ENCODE results near the gene NXPH1. TPM values are rescaled to one million over a fixed set of nuclear protein-coding genes. Genes with fewer than 3 reads are reported as not detected.

NXPH1 gene
- polyA plus RNA-seq, 1 of the 3 experiments (the other 2 are of a cell fraction) = not detected

DNA sequence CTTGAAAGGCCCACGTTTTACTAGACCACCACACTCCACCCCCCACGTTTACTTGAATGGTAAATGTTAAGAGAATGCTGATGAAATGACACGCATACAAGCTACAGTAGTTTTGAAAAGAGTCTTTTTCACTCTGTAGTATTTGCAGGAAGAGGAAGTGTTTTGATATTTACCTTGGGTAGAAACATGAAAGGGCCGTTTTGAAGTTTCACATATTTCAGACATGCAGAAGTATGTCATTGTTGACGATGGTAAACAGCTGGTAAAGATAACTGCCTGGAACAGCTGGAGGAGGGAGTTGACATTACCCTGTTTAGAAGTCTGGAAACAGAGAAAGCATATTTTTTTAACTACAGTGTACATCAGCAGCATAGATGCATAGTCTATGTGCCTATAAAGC is 160.7 kb downstream of the NXPH1 start:
- no peaks in the 10 kb centered on the region for H3K27me3 ChIP-seq (ENCODE audit: insufficient read depth)
- no peak overlapping the region for H2AFZ ChIP-seq (ENCODE audit: low read depth)
- ChIA-PET POLR2A (no interaction called here), CTCF (no interaction called here)
- no peaks in the 10 kb centered on the region for H3K79me2 ChIP-seq (ENCODE audit: insufficient read depth)
- no peak overlapping the region for H3K27ac ChIP-seq (ENCODE audit: low read depth in 2 of 2, low read length in 1 of 2)
- H4K20me1 ChIP-seq (ENCODE audit: insufficient read depth) = no peaks in the 10 kb centered on the region
- no peaks in the 10 kb centered on the region for H3K9me3 ChIP-seq
- 15% methylated on average over 5 of the region's 5 CpGs for WGBS (ENCODE audit: low lambda C conversion rate)
- H3K4me2 ChIP-seq = no peak overlapping the region
- TF ChIP-seq MXI1 (IDR thresholded peaks at IDR 0.05; ENCODE audit: low read depth, low read length) = no peak
- no peak for TF ChIP-seq JUND (IDR thresholded peaks at IDR 0.05)
- TF ChIP-seq, protein P1, sequence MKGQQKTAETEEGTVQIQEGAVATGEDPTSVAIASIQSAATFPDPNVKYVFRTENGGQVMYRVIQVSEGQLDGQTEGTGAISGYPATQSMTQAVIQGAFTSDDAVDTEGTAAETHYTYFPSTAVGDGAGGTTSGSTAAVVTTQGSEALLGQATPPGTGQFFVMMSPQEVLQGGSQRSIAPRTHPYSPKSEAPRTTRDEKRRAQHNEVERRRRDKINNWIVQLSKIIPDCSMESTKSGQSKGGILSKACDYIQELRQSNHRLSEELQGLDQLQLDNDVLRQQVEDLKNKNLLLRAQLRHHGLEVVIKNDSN (IDR thresholded peaks at IDR 0.05; ENCODE audit: borderline replicate concordance, low read depth) = no peak
- TF ChIP-seq TAF1 (IDR thresholded peaks at IDR 0.05; ENCODE audit: borderline replicate concordance, low read depth, low read length) = no peak
- no peak for TF ChIP-seq EP300 (IDR thresholded peaks at IDR 0.05; ENCODE audit: borderline replicate concordance in 1 of 2, low read depth in 1 of 2, low read length in 1 of 2)
- no peak overlapping the region for H3K9ac ChIP-seq
- no peaks in the 10 kb centered on the region for H3K9me2 ChIP-seq
- no peaks in the 10 kb centered on the region for H3F3A ChIP-seq (replicated peaks; ENCODE audit: insufficient read depth)
- DNase-seq = no peak
- no peaks in the 10 kb centered on the region for H3K4me1 ChIP-seq (ENCODE audit: control insufficient read depth in 1 of 2, insufficient read depth in 2 of 2, low read depth in 1 of 2, low read length in 1 of 2)
- H3K4me3 ChIP-seq (ENCODE audit: low read depth in 2 of 2, low read length in 1 of 2) = no peak overlapping the region
- H3K36me3 ChIP-seq (replicated peaks in 1 of 2; ENCODE audit: control insufficient read depth in 1 of 2, insufficient read depth in 2 of 2, low read length in 1 of 2) = no peaks in the 10 kb centered on the region

DNA sequence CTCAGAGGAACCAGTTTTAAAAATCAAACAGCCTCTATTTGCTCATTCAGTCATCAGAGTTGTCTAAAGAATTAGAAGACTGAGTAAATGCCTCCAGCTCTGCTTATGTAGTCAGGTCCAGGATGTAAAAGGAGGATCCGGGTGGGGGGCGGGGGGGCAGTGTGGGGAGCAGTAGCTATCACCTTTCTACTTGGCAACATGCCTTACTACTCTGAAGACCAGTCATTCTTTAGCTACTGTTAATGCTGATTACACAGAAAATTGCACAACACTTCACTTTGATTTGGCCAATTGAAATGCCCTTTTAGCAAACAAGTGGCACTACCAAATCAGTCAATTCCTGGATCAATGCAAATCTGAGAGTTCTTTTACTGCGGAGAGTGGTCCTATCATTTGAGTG is 164.2 kb downstream of the NXPH1 start:
- no peaks in the 10 kb centered on the region for H3K27me3 ChIP-seq (ENCODE audit: insufficient read depth)
- POLR2A ChIA-PET = interaction anchor here (0.6 kb wide), 1 partner anchor 318 kb away, joined by 3 read pairs; no protein-coding TSS in a partner anchor
- H3K36me3 ChIP-seq (replicated peaks in 1 of 2; ENCODE audit: control insufficient read depth in 1 of 2, insufficient read depth in 2 of 2, low read length in 1 of 2) = no peaks in the 10 kb centered on the region
- H2AFZ ChIP-seq (ENCODE audit: low read depth) = no peak overlapping the region
- no peaks in the 10 kb centered on the region for H4K20me1 ChIP-seq (ENCODE audit: insufficient read depth)
- H3K9me3 ChIP-seq = no peaks in the 10 kb centered on the region
- no peak for TF ChIP-seq EZH2phosphoT487 (IDR thresholded peaks at IDR 0.05; ENCODE audit: borderline replicate concordance, low read depth)
- TF ChIP-seq FOXM1 (IDR thresholded peaks at IDR 0.05; ENCODE audit: low read depth) = no peak
- no peak for TF ChIP-seq ELF1 (IDR thresholded peaks at IDR 0.05)
- TF ChIP-seq, protein P2, sequence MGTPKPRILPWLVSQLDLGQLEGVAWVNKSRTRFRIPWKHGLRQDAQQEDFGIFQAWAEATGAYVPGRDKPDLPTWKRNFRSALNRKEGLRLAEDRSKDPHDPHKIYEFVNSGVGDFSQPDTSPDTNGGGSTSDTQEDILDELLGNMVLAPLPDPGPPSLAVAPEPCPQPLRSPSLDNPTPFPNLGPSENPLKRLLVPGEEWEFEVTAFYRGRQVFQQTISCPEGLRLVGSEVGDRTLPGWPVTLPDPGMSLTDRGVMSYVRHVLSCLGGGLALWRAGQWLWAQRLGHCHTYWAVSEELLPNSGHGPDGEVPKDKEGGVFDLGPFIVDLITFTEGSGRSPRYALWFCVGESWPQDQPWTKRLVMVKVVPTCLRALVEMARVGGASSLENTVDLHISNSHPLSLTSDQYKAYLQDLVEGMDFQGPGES (IDR thresholded peaks at IDR 0.05; ENCODE audit: low read depth, low read length) = no peak
- H3K4me1 ChIP-seq (ENCODE audit: control insufficient read depth in 1 of 2, insufficient read depth in 2 of 2, low read depth in 1 of 2, low read length in 1 of 2) = no peaks in the 10 kb centered on the region
- no peak overlapping the region for H3K4me2 ChIP-seq
- no peaks in the 10 kb centered on the region for H3F3A ChIP-seq (replicated peaks; ENCODE audit: insufficient read depth)
- no peaks in the 10 kb centered on the region for H3K9me2 ChIP-seq
- DNase-seq = no peak
- H3K27ac ChIP-seq (ENCODE audit: low read depth in 2 of 2, low read length in 1 of 2) = no peak overlapping the region
- no peaks in the 10 kb centered on the region for H3K79me2 ChIP-seq (ENCODE audit: insufficient read depth)
- WGBS (ENCODE audit: low lambda C conversion rate) = 12% methylated on average over 3 of the region's 3 CpGs
- no peak overlapping the region for H3K9ac ChIP-seq
- CTCF ChIA-PET = interaction anchor here (1.9 kb wide), 1 partner anchor 8 kb away, joined by 6 read pairs; no protein-coding TSS in a partner anchor
- H3K4me3 ChIP-seq (ENCODE audit: low read depth in 2 of 2, low read length in 1 of 2) = no peak overlapping the region

DNA sequence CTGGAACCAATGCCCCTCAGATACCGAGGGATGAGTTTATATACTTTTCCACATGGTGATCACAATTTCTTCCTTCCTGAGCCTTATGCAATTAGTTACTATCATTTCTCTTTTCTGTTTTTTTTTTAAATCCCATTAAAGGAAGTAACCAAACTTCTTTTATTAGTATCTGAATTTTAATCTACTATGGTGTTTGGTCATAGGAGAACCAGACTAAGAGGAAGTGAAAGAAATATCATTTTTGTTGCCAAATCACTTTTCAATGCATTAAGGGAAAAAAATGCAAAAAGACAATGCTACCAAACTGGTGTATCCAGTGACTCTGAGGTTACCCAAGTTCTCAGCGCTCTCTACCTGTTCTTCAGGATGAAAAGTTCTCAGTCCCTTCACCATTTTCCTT is 167.7 kb downstream of the NXPH1 start:
- no peak overlapping the region for H3K4me2 ChIP-seq
- no peaks in the 10 kb centered on the region for H3K79me2 ChIP-seq (ENCODE audit: insufficient read depth)
- H3K4me3 ChIP-seq (ENCODE audit: low read depth in 2 of 2, low read length in 1 of 2) = no peak overlapping the region
- DNase-seq = no peak
- no peaks in the 10 kb centered on the region for H4K20me1 ChIP-seq (ENCODE audit: insufficient read depth)
- no peak overlapping the region for H2AFZ ChIP-seq (ENCODE audit: low read depth)
- no peak overlapping the region for H3K9ac ChIP-seq
- no peak overlapping the region for H3K27ac ChIP-seq (ENCODE audit: low read depth in 2 of 2, low read length in 1 of 2)
- no peaks in the 10 kb centered on the region; a peak in 1 of 4 replicates for H3K4me1 ChIP-seq (ENCODE audit: control insufficient read depth in 1 of 2, insufficient read depth in 2 of 2, low read depth in 1 of 2, low read length in 1 of 2)
- no peaks in the 10 kb centered on the region for H3F3A ChIP-seq (replicated peaks; ENCODE audit: insufficient read depth)
- 25% methylated on average over 2 of the region's 2 CpGs for WGBS (ENCODE audit: low lambda C conversion rate)
- no peaks in the 10 kb centered on the region for H3K27me3 ChIP-seq (ENCODE audit: insufficient read depth)
- ChIA-PET POLR2A (no interaction called here), CTCF (no interaction called here)
- no peaks in the 10 kb centered on the region for H3K9me2 ChIP-seq
- no peaks in the 10 kb centered on the region; the same call in 1 of the 2 replicates for H3K9me3 ChIP-seq
- H3K36me3 ChIP-seq (replicated peaks in 1 of 2; ENCODE audit: control insufficient read depth in 1 of 2, insufficient read depth in 2 of 2, low read length in 1 of 2) = no peaks in the 10 kb centered on the region
- TF ChIP-seq TEAD4 (IDR thresholded peaks at IDR 0.05; ENCODE audit: borderline replicate concordance, insufficient read depth) = no peak
- TF ChIP-seq NFIC (IDR thresholded peaks at IDR 0.05; ENCODE audit: borderline replicate concordance) = no peak
- TF ChIP-seq GABPA (IDR thresholded peaks at IDR 0.05; ENCODE audit: low read depth) = no peak
- TF ChIP-seq, protein P3, sequence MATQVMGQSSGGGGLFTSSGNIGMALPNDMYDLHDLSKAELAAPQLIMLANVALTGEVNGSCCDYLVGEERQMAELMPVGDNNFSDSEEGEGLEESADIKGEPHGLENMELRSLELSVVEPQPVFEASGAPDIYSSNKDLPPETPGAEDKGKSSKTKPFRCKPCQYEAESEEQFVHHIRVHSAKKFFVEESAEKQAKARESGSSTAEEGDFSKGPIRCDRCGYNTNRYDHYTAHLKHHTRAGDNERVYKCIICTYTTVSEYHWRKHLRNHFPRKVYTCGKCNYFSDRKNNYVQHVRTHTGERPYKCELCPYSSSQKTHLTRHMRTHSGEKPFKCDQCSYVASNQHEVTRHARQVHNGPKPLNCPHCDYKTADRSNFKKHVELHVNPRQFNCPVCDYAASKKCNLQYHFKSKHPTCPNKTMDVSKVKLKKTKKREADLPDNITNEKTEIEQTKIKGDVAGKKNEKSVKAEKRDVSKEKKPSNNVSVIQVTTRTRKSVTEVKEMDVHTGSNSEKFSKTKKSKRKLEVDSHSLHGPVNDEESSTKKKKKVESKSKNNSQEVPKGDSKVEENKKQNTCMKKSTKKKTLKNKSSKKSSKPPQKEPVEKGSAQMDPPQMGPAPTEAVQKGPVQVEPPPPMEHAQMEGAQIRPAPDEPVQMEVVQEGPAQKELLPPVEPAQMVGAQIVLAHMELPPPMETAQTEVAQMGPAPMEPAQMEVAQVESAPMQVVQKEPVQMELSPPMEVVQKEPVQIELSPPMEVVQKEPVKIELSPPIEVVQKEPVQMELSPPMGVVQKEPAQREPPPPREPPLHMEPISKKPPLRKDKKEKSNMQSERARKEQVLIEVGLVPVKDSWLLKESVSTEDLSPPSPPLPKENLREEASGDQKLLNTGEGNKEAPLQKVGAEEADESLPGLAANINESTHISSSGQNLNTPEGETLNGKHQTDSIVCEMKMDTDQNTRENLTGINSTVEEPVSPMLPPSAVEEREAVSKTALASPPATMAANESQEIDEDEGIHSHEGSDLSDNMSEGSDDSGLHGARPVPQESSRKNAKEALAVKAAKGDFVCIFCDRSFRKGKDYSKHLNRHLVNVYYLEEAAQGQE (IDR thresholded peaks at IDR 0.05; ENCODE audit: low read depth, low read length) = no peak
- no peak for TF ChIP-seq EZH2phosphoT487 (IDR thresholded peaks at IDR 0.05; ENCODE audit: borderline replicate concordance, low read depth)
- TF ChIP-seq ELF1 (IDR thresholded peaks at IDR 0.05) = no peak
- TF ChIP-seq RCOR1 (IDR thresholded peaks at IDR 0.05; ENCODE audit: low read length) = no peak
- TF ChIP-seq RAD21 (IDR thresholded peaks at IDR 0.05; ENCODE audit: low read length) = no peak
- TF ChIP-seq, protein P4, sequence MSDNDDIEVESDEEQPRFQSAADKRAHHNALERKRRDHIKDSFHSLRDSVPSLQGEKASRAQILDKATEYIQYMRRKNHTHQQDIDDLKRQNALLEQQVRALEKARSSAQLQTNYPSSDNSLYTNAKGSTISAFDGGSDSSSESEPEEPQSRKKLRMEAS (IDR thresholded peaks at IDR 0.05; ENCODE audit: low read depth) = no peak

All from SK-N-SH (cell line).